Heart left ventricle (tissue), 13 donors: ENCODE data around the gene NUBP2.

ENCODE experiments used
- POLR2A ChIP-seq, 2 donors: fragments of 450-650 bp; IDR thresholded peaks; one replicate each; pipeline ENCODE4 v1.6.1; 2017; ENCODE audit warnings: antibody characterized with exemption in 2 of 2, mild to moderate bottlenecking in 2 of 2, moderate library complexity in 2 of 2
- TF ChIP-seq, protein P1 (sequence below), 12 donors: fragments of 200-600 bp; sonication (generic) in 4 of 12; IDR thresholded peaks; one replicate each; pipeline versions ENCODE4 v1.5.0 to v1.8.0; 2018 to 2022; ENCODE audit warnings: antibody characterized with exemption in 12 of 12, mild to moderate bottlenecking in 5 of 12
- donor health status: ischemic (EF 13 %, LVEDD 7.1; RV severe dilation, severe dysfunction).
- donor health status: DM: no; HTN: yes; CAD: no.
- donor health status: DM: no; HTN: no; CAD: no.
- donor health status: ischemic (EF 25% LVEDD 6.9; RV normal size, moderate dysfunction).
- donor health status: ischemic (EF 25% LVEDD 5.7; RV mildly dilated, moderate dysfunction).
- donor health status: ischemic (EF 35%, LVEDD 5.7; RV mildly dilated, moderate dysfunction).
- donor health status: nonischemic (EF 11% LVEDD 7.7; RV severe dilation, severe dysfunction).
- donor health status: DM: yes; HTN: yes; CAD: no.
- donor health status: PGD.
- donor health status: ischemic (EF 29% LVEDD 5.4; RV normal size, mild dysfunction).
- donor health status: nonischemic (EF 23%, LVEDD 6.1; RV moderate dilation, normal function).

GRCh38 chr16:1808691-1809090, 25.9 kb downstream of the NUBP2 start:
- TF ChIP-seq, protein P1, sequence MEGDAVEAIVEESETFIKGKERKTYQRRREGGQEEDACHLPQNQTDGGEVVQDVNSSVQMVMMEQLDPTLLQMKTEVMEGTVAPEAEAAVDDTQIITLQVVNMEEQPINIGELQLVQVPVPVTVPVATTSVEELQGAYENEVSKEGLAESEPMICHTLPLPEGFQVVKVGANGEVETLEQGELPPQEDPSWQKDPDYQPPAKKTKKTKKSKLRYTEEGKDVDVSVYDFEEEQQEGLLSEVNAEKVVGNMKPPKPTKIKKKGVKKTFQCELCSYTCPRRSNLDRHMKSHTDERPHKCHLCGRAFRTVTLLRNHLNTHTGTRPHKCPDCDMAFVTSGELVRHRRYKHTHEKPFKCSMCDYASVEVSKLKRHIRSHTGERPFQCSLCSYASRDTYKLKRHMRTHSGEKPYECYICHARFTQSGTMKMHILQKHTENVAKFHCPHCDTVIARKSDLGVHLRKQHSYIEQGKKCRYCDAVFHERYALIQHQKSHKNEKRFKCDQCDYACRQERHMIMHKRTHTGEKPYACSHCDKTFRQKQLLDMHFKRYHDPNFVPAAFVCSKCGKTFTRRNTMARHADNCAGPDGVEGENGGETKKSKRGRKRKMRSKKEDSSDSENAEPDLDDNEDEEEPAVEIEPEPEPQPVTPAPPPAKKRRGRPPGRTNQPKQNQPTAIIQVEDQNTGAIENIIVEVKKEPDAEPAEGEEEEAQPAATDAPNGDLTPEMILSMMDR (IDR thresholded peaks at IDR 0.05): no peak
- no peak for TF ChIP-seq POLR2A (IDR thresholded peaks at IDR 0.05)
